Breast epithelium (tissue), 3 donors: Measurements from ENCODE around the gene SNCAIP.

Experiments used
- CTCF ChIP-seq, 3 donors: fragments of 450-650 bp; IDR thresholded peaks; one replicate each; pipeline ENCODE4 v1.5.1; 2016 to 2017; ENCODE audit warnings: antibody characterized with exemption in 3 of 3, mild to moderate bottlenecking in 3 of 3, moderate library complexity in 3 of 3
- POLR2AphosphoS5 ChIP-seq, 3 donors: sonication (generic); formaldehyde crosslinking; IDR thresholded peaks; one replicate each; pipeline ENCODE4 v1.6.1; 2017; ENCODE audit warnings: antibody characterized with exemption in 3 of 3

- TF ChIP-seq CTCF (IDR thresholded peaks at IDR 0.05) (no peak), POLR2AphosphoS5 (IDR thresholded peaks at IDR 0.05) (no peak)
Observed at GRCh38 chr5:122430319-122430586, 118.2 kb downstream of the SNCAIP start.
